ENCODE measurements around the gene SLC23A3.
A peak's percentile ranks its signal among the peaks of the same experiment; 100 is the strongest.

Gene SLC23A3, protein sequence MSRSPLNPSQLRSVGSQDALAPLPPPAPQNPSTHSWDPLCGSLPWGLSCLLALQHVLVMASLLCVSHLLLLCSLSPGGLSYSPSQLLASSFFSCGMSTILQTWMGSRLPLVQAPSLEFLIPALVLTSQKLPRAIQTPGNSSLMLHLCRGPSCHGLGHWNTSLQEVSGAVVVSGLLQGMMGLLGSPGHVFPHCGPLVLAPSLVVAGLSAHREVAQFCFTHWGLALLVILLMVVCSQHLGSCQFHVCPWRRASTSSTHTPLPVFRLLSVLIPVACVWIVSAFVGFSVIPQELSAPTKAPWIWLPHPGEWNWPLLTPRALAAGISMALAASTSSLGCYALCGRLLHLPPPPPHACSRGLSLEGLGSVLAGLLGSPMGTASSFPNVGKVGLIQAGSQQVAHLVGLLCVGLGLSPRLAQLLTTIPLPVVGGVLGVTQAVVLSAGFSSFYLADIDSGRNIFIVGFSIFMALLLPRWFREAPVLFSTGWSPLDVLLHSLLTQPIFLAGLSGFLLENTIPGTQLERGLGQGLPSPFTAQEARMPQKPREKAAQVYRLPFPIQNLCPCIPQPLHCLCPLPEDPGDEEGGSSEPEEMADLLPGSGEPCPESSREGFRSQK

DNA sequence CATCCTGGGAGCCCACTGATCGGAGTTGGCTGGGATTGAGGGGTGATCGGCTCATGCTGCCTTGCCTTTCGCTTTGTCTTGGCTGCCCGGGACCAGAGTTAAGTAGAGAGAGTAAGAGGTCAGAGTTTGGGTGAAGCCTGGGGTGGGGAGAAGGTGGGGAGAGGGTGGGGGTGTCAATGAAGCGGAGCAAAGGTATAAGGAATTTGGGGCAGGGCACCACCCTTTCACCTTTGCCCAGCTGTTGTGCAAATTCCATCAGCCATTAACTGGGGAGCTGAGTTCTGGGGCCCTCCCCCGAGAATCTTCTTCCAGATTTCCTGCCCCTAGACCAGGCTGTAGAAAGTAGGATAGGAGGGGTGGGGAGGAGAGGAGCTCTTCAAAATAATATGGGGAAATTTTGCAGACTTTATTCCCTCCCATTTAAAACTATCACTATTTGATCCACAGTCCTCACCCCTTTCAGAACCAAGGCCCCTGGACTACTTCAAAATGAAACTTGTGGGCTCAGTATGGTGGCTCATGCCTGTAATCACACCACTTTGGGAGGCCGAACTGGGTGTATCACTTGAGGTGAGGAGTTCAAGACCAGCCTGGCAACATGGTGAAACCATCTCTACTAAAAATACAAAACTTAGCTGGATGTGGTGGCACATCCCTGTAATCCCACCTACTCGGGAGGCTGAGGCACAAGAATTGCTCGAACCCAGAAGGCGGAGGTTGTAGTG lies at the start of gene SLC23A3:
TSS of gene SLC23A3 (minus strand) at position 100 of the 725 bp plus-strand sequence. CDS start at position 55, 45 bp downstream.
- DNase-seq (ENCODE audit: low spot score) = no peak

DNA sequence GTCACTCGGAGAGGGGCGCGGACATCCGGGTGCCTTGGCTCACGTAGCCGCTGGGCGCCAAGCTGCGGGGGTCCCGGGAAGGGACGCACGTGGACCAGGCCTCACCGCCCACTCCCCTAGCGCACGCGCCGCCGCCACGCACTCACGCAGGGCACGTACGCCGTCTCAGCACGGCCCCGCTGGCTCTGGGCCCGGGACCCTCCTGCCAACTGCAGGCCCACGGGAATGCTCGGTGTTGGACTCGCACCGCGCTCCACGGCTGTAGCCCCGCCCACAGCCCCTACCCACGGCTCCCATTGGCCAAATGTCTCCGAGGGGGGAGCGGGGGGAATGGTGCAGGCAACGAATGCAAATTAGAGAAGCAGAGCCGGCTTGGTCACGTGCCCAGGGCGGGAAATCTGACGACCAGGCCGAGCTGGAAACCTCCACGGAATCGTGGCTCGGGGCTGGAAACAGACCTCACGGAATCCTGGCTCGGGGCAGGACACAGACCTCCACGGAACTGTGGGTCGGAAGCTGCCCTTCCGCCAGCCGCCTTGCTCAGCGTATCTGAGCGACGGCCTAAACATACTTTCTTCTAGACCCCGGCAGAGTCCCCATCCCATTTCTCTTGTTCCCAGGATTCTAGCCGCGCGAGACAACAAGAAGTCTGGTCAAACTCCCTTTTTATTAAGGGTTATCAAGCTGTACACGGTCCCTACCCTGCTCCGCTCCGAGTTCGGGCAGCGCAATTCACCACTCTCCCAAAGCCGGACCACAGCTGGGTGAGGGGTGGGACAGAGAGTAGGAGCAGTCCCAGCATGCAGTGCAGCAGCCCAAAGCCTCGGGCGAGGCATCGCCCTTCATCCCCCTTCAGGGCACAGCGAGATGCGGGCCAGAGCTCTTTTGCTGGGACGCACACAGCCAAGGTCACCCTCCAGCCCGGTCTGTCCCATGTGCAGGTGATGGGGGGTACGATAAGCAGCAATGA lies 49.2 kb upstream of the SLC23A3 start, which contains the start of gene ABCB6:
TSS of gene ABCB6 (minus strand) at position 227 of the 970 bp plus-strand sequence. CDS start 285 bp downstream, outside the sequence.
- peak; percentile 98 for DNase-seq (ENCODE audit: low spot score)

DNA sequence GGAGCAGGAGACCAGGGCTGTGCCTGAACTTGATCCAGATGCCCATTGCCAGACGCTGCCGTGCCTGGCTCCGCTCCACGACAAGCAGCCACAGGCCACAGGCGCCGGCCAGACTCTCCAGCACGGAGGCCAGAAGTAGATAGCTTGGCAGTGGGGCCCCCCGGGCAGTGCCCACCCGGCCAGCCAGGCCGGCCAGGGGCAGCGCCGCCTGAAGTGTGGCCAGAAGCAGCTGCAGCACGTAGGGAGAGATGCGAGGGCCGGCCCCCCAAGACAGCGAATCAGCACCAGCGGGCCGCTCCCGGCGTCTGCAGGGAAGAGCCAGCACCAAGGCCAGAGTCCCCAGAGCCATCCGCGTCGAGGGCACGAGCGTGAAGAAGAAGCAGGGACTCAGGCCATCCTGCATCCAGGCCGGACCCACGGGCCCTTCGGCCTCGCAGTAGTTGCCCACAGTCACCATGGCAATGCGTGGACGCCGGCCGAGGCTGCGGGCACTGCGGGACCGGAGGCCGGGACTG lies 48.4 kb upstream of the SLC23A3 start:
- DNase-seq (ENCODE audit: low spot score) = peak; percentile 49

DNA sequence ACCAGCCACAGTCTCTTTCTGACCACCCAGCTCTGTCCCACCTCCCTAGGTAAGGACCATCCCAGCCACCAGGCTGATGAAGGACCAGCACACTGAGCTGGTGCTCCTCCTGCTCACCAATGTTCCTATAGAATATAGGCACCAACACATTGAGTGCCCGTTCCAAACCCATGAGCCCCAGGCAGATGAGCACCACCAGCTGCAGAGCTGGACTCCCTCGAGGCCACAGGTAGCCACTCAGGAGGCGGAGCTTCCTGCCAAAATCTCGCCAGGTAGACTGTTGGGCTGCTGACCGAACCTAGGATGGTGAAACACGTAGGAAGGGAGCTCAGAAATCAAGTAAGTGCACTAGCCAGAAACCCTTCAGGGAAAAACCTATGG lies 46.7 kb upstream of the SLC23A3 start:
- no peak for DNase-seq (ENCODE audit: low spot score)

DNA sequence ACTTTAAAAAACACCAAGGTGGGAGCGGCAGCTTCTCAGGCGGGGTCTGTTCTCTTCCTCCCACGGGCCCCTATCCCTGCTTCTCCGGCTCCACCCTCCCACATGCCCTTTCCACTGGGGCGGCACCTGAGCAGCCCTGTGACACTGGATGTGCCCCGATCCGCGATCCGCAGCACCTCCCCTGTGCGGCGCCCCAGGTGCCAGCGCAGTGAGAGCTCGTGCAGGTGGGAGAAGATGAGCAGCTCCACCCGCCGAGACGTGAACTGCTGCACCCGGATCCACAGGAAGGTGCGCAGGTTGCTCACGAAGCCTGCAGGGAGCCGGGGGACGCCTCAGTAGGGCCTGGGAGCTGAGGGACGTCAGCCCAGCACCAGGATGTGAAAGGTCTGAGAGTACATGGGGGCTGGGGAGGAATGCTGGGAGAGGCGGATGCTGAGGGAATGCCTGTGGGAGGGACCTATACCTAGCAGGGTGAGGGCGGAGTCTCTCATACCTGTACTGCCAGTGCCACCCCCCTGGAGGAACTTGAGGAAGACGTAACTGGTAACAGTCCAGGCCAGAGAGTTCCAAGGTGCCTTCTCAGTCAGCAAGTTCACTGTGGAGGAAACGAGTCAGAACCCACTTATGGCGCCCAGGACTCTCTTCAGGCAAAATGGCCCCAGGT lies 46.2 kb upstream of the SLC23A3 start:
- DNase-seq (ENCODE audit: low spot score) = no peak

DNA sequence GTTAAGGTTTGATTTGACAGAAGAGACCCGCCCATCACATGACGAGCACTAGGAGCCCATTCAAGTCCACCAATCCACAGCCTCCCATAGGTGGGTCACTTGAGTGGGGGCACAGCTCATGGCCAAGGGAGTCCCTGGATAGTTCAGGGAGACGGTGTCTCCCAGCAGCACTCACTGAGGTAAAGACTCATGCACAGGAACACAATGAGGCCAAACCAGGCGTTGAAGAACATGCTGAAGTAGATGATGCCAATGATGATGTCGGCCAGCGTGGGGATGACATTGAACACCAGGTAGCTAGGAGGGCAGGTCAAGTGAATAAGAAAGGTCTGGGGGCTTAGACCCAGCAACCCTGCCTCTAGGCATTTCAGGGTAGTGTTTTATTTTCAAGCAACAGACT lies 45.0 kb upstream of the SLC23A3 start:
- DNase-seq (ENCODE audit: low spot score) = no peak

DNA sequence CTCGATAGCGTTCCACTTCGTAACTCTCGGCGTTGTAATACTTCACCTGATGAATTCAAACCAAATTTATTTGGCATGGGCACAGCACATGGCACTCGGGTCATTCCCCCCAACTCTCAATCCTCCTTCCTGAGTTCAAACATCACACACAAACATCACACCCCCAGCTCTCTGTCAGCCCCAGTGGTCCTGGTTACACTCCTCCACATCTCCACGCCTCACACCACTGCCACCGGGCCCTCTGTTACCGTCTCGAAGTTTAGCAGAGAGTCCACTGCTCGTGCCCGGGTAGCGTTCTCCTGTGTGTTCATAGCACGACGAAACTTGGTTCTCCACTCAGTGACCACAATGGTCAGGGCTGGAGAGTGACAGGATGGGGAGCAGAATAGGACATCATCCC lies 44.3 kb upstream of the SLC23A3 start:
- DNase-seq (ENCODE audit: low spot score) = no peak

DNA sequence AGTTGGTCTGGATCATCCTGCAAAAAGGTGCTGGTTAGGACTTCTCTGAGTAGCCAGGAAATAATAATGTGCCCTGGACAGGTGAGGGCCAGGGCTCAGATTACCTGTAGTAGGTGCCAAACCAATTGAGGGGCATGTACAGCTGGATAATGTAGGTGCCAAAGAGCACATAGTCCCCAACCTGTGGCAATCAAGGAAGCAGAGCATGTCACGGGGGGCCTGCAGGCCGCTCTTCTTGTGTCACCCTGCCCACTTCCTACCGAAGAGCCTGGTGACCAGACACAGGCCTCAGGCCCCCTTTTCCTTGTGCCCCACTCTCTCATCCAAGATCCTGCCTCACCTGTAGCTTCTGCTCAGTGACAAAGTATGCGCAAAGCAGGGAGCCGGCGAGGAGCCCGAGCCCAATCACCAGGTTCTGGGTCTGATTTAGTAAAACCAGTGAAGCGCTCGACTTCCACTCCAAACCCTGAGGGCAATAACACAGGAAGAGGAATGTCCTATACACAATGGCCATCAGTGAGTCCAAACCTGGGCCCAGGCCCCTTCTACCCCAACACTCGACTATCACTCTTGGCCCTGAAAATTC lies 43.8 kb upstream of the SLC23A3 start:
- no peak for DNase-seq (ENCODE audit: low spot score)

DNA sequence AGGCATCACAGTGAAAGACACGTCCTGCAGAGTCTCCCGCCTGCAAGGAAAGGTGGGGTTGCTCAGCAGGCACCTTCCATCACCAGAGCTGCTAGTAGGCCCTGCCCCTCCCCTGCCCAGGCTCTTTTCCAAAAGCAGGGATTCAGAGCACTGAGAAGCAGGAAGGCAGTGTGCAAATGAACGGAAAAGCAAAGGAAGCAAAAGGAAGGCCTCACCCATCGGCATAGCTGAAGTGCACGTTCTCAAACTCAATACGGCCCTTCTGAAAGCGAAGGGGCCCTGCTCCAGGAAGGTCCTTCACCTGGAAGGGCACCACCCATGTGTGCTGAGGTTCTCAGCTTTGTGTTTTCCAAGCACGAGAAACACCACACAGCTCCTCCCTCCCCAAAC lies 43.2 kb upstream of the SLC23A3 start:
- DNase-seq (ENCODE audit: low spot score) = no peak

DNA sequence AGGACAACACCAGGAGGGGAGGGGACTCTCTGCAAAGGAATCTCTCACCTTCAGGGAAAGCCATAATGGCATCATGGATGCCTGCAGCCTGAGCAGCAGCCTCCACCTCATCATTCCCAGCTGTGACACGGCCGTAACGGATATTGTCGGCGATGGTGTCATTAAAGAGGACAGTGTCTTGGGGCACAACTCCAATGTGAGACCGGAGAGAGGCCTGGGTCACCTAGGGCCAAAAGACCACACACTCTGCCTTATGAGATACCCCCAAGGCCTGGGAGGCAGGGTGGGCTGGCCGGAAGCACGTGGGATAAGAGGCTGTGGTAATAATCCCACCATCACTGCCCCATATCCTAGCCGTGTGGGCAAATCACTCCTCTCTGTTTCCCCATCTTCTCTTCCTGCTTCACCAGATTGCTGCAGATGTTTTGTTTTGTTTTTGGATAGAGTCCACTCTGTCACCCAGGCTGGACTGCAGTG lies 41.1 kb upstream of the SLC23A3 start:
- DNase-seq (ENCODE audit: low spot score) = no peak

DNA sequence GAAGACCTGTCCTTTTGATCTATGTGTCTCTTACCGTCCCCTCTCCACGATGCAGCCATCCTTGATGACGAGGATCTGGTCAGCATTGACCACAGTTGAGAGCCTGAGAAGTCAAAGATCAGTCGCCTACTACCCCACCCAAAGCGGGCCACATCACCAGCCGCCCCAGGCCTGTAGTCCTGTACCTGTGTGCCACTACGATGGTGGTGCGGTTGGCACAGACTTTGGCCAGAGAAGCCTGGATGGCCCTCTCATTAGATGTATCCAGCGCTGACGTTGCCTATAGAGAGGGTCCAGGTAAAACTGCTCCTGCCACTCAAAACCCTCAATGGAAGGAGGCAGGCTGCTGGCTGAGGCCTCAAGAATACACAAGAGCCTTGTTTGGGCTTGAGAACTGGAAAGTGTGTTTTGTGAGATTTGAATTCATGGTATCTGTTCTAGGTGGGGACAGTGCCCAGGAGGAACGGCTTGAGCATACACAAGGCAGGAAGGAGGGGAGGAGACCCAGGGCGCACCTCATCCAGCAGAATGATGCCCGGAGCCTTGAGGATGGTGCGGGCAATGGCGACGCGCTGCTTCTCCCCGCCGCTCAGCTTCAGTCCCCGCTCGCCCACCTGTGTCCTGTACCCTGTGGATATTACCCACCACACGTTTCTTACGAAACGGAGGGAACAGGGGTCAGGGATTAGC lies 40.5 kb upstream of the SLC23A3 start:
- DNase-seq (ENCODE audit: low spot score) = no peak

DNA sequence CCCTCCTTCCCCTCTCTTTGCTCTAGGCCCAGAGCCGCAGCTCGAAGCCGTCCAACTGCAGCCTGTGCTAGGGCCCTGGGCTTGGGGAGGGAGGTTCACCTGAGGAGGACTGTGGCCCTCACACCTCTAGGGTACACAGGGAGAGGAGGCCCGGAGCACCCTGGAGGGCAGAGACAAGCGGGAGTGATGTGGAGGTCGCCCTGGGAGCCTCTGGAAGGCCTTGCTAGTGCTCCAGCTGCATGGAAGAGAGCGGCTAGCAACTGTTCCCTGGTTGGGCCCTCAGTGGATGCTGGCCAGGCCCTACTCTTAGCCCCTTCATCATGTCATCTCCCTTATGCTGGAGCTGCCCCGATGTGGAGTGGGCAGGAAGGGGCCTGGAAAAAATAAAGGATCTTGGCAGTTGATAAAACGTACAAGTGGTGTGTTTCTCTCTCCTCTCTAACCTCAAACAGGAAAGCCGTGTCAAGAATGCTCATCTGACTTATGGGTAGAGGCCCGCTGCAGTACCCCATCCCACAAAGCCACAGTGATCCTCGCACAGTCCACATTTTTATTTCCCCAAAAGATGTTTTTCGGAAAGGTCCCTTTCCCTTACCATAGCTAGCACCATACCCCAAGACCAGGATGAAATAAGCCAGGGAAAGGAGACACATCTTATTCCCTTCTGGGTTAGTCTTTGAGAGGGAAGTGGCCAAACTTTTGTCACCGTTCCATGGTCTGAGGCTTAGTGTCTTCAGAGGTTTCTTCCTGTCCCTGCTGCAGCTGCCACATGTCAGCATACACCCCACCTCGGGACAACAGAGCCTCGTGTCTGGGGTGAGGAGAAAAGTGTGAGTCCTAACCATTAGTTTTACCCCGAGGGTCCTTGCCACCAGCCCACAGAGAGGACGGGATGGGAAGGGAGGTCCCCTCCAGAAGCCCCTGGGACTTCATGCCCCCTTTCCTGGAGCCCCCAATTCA lies 39.7 kb upstream of the SLC23A3 start:
- no peak for DNase-seq (ENCODE audit: low spot score)

DNA sequence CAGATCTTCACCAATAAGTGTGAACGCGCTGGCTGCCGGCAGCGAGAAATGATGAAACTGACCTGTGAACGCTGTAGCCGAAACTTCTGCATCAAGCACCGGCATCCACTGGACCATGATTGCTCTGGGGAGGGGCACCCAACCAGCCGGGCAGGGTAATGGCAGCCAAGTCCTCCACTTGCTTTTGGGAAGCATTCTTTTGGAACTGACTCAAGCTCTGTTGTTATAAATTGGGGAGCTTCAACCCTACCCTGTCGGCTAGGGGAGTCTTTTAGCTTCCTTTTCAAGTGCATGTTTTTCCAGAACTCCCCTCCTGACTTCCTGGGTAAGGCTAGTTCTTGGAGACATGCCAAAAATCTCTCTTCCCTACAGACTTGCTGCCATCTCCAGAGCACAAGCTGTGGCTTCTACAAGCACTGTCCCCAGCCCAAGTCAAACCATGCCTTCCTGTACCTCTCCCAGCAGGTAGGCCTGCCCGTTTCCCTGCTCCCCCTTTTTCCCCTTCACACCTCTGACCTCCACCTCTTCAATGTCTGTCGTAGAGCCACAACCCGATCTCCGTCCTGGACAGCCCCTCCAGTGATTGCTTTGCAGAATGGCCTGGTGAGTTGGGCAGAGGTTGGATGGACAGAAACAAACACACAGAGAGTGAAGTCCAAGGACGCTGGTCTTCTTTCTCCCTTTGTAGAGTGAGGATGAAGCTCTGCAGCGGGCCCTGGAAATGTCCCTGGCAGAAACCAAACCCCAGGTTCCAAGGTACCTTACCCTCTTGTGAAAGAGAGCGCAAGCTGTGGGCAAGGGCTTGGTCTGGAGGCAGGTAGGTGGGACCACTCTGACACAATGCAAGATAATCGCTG lies 38.3 kb upstream of the SLC23A3 start:
- no peak for DNase-seq (ENCODE audit: low spot score)

DNA sequence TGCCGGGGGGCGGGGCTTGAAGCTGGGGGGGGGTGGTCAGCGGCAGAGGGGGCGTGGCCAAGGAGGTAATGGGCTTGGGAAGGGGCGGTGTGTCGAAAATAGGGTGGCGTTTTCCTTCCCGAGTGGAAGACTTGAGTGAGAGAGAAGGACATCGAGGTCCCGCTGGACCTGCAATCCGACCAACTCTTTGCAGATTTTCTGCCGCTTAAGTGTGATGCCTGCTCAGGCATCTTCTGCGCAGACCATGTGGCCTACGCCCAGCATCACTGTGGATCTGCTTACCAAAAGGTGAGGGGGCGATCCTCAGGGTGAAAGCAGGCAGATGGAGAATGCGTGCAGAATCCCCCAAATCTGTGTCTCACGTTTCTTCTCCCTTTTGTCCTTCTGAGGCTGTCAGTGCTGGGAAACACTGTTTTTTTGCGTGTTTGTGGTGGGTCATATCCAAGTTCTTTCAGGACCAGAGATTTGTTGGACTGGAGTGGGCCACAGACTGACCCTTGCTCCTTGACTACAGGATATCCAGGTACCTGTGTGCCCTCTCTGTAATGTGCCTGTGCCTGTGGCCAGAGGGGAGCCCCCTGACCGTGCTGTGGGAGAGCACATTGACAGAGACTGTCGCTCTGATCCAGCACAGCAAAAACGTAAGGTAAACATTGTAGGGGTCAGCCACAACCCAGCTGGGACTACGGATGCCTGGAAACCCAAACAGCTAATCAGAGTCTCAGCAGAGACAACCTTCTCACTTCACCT lies 37.5 kb upstream of the SLC23A3 start:
- no peak for DNase-seq (ENCODE audit: low spot score)

DNA sequence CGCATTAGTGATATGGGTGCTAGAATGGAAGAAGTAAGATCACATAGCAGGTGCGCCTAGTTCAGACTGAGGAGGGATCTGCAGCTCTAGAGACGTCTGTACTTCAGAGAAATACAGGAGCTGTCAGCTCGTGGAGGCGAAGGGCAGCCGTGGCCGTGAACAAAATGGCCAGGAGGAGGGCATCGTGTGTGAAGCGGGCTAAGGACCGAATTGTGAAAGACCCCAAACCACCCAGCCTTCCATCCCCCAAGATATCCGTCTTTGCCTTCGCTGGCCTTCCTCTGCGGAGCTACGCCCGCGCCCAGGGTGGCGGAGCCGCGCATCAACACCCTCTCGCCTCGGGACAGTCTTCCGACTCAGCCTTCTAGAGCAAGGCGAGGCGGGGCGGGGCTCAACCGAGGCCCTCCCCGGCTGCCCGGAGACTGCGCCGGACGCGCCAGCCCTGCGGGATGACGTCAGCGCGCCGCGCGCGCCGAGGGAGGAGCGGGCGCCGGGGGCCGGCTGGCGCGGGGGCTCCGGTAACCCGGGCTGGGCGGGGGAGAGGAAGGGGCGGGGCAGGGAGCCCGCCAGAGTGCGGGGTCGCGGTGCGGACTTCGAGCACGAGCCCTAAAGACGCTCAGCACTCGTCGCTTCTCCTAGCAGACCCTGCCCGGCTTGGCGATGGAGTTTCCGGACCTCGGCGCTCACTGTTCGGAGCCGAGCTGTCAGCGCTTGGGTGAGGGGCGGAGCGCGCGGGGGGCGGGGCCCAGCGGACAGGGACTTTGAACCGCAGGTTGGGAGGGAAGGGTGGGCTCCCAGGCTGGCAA lies 36.7 kb upstream of the SLC23A3 start, which contains the start of gene ZFAND2B:
TSS of gene ZFAND2B (plus strand) at position 455 of the 806 bp plus-strand sequence. CDS start at position 661, 206 bp downstream.
- DNase-seq (ENCODE audit: low spot score) = peak; percentile 95

DNA sequence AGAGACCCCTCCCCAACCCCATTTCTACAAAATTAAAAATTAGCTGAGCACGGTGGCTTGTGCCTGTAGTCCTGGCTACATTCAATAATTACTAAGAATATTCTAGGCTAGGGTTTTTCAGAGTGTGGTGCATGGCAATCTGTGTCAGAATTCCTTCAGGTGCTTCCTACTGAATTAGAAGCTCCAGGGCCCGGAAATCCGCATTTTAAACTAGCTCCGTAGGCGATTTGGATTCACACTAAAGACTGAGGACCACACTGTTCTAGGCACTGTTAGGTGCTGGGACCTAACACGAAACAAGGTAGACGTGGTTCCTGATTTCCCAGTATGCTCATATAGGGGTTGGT lies 36.1 kb upstream of the SLC23A3 start:
- DNase-seq (ENCODE audit: low spot score) = no peak
